ENCODE results near the gene FMN1. TPM values are rescaled to one million over a fixed set of nuclear protein-coding genes. Genes with fewer than 3 reads are reported as not detected.

The FMN1 gene
- total and polyA plus RNA-seq, 2 of the 8 experiments (the other 6 are each of a cell fraction or from before 2014, with no cell fraction given) = 0.27 to 3.7 TPM

GRCh38 chr15:33136353-33136752 lies 58.2 kb downstream of the FMN1 start:
- Histone ChIP-seq H3K23ac (ENCODE audit: insufficient read length) (no peak overlapping the region), H4K5ac (ENCODE audit: insufficient read length, low read depth, low read length) (no peak overlapping the region), H2AK5ac (ENCODE audit: low read depth, low read length) (no peak overlapping the region), H3K23me2 (ENCODE audit: low read depth, low read length) (no peaks in the 10 kb centered on the region; the same call in 1 of the 2 replicates), H3K4me1 (replicated peaks in 1 of 4; ENCODE audit: control insufficient read depth in 3 of 4, insufficient read depth in 4 of 4, low read length in 3 of 4) (no peaks in the 10 kb centered on the region), H4K8ac (ENCODE audit: extremely low read depth, insufficient read depth, low read length) (no peak overlapping the region), H2BK5ac (ENCODE audit: low read depth, low read length) (no peak overlapping the region), H2AFZ (ENCODE audit: low read length) (no peak overlapping the region), H3K4me2 (ENCODE audit: insufficient read depth in 1 of 2, low read depth in 2 of 2, low read length in 2 of 2) (no peak overlapping the region), H3K18ac (ENCODE audit: extremely low read depth, low read length) (no peak overlapping the region), H3K79me2 (ENCODE audit: control insufficient read depth in 1 of 2, insufficient read depth in 2 of 2, low read length in 2 of 2) (no peaks in the 10 kb centered on the region), H2BK20ac (ENCODE audit: low read length) (no peak overlapping the region), H3K36me3 (ENCODE audit: control insufficient read depth in 2 of 4, insufficient read depth in 4 of 4, low read length in 3 of 4) (no peaks in the 10 kb centered on the region), H3K9ac (replicated peaks in 1 of 4; ENCODE audit: extremely low read depth in 1 of 4, low read depth in 3 of 4, low read length in 3 of 4) (no peak overlapping the region), H4K20me1 (replicated peaks in 1 of 2; ENCODE audit: control insufficient read depth in 1 of 2, insufficient read depth in 2 of 2, low read length in 2 of 2) (no peaks in the 10 kb centered on the region), H3K4me3 (ENCODE audit: extremely low read depth in 1 of 4, insufficient read depth in 2 of 4, low read depth in 3 of 4, low read length in 4 of 4) (no peak overlapping the region), H3K4ac (replicated peaks; ENCODE audit: insufficient read length, low read depth, low read length) (no peak overlapping the region), H3K14ac (ENCODE audit: insufficient read length) (no peak overlapping the region), H3K56ac (replicated peaks; ENCODE audit: insufficient read length, low read depth, low read length) (no peak overlapping the region), H3K9me3 (ENCODE audit: insufficient read depth in 2 of 2, low read depth in 1 of 2, low read length in 1 of 2) (no peaks in the 10 kb centered on the region), H2BK12ac (ENCODE audit: low read depth, low read length) (no peak overlapping the region), H4K91ac (replicated peaks; ENCODE audit: insufficient read length, low read length) (no peak overlapping the region), H3K27ac (ENCODE audit: low read depth, low read length) (no peak overlapping the region), H3K79me1 (ENCODE audit: low read depth, low read length) (no peaks in the 10 kb centered on the region), H2BK15ac (ENCODE audit: low read length) (no peak overlapping the region), H2BK120ac (replicated peaks; ENCODE audit: low read depth, low read length) (no peak overlapping the region), H3K27me3 (replicated peaks in 1 of 4; ENCODE audit: control insufficient read depth in 3 of 4, extremely low read depth in 1 of 4, insufficient read depth in 3 of 4, low read length in 3 of 4) (no peaks in the 10 kb centered on the region)
- FAIRE-seq = no peak
- POLR2A ChIA-PET (ENCODE audit: partially characterized antibody) = no interaction called here
- 40% methylated on average over 4 of the region's 4 CpGs; no CpG with 5 or more reads in 1 of the 2 experiments for WGBS, 2 experiments (ENCODE audit: extremely low coverage in 1 of 2, insufficient coverage in 1 of 2, insufficient read length in 1 of 2, insufficient replicate concordance in 2 of 2, low coverage in 1 of 2, low lambda C conversion rate in 2 of 2, missing lambda C conversion rate in 1 of 2)
- CTCF ChIA-PET (ENCODE audit: partially characterized antibody) = interaction anchor here (1.3 to 9.7 kb wide), 2 partner anchors 49 to 142 kb away, joined by 5 to 161 read pairs; no protein-coding TSS in a partner anchor
- no peak for DNase-seq (ENCODE audit: low read depth in 1 of 2, low spot score in 2 of 2)
- TF ChIP-seq BRCA1 (IDR thresholded peaks at IDR 0.05; ENCODE audit: low read depth, low read length) (no peak), HDAC2 (IDR thresholded peaks at IDR 0.05; ENCODE audit: borderline replicate concordance in 1 of 2, low read depth in 2 of 2, low read length in 2 of 2) (no peak), CEBPB (IDR thresholded peaks at IDR 0.05; ENCODE audit: low read depth, low read length) (no peak), JUND (IDR thresholded peaks at IDR 0.05; ENCODE audit: low read length) (no peak), TAF1 (IDR thresholded peaks at IDR 0.05; ENCODE audit: low read depth, low read length) (no peak), KDM5A (IDR thresholded peaks at IDR 0.05; ENCODE audit: low read length) (no peak), POLR2A (IDR thresholded peaks at IDR 0.05; ENCODE audit: control extremely low read depth in 1 of 2, low read depth in 2 of 2, low read length in 2 of 2) (no peak), ZNF274 (IDR thresholded peaks at IDR 0.05; ENCODE audit: borderline replicate concordance, extremely low read depth, low read length) (no peak), RAD21 (IDR thresholded peaks at IDR 0.05 in 1 of 2, conservative IDR thresholded peaks at IDR 0.05 in 1 of 2; ENCODE audit: low read depth in 2 of 2, low read length in 2 of 2) (no peak), PHF8 (conservative IDR thresholded peaks at IDR 0.05; ENCODE audit: low read depth, low read length) (no peak), MAFK (IDR thresholded peaks at IDR 0.05; ENCODE audit: low read depth, low read length) (no peak), FOSL1 (IDR thresholded peaks at IDR 0.05; ENCODE audit: insufficient read depth, low read depth, low read length) (no peak), CREB1 (IDR thresholded peaks at IDR 0.05) (no peak), TCF12 (IDR thresholded peaks at IDR 0.05; ENCODE audit: low read depth, low read length) (no peak)
- TF ChIP-seq, protein P1, sequence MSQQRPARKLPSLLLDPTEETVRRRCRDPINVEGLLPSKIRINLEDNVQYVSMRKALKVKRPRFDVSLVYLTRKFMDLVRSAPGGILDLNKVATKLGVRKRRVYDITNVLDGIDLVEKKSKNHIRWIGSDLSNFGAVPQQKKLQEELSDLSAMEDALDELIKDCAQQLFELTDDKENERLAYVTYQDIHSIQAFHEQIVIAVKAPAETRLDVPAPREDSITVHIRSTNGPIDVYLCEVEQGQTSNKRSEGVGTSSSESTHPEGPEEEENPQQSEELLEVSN (IDR thresholded peaks at IDR 0.05) = no peak
